NCI-H2107 treated with DMSO at 0.1 percent for 48 hours (cell line): ENCODE results near the gene PPP1R2C.

Experiments used
- DNase-seq: peaks from one replicate; lab custom pipeline; 2025; ENCODE audit not compliant: unreplicated experiment; lab: John Stamatoyannopoulos, UW

Gene PPP1R2C

GRCh38 chrX:42778096-42778495 lies at the start of gene PPP1R2C:
Gene PPP1R2C, minus strand, starts transcription at chrX:42778163. Its CDS starts 84 bp downstream, at chrX:42778079.
- no peak for DNase-seq

GRCh38 chrX:42825201-42825600 lies 47.2 kb upstream of the PPP1R2C start:
- no peak for DNase-seq

DNA sequence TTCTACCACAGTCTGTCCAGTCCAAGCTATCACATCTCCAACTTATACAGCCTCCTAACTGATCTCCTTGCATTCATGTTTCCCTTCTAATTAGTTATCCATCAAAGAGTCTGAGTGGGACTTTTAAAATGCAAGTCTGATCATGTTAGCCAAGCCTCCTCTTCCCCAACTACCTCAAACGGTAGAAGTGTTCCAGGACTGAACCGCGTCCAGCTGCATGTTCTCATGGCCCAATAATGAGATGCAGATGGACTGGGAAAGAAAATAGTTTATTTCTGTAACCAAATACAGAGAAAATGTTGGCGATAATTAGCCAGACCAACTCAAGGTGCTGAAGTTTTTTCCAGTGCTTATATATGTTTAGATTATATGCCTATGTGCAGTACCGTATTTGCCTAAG lies 46.6 kb upstream of the PPP1R2C start:
- no peak for DNase-seq

- no peak for DNase-seq
Measured at GRCh38 chrX:42823443-42823842, 45.5 kb upstream of the PPP1R2C start.

GRCh38 chrX:42821803-42822443 lies 44.0 kb upstream of the PPP1R2C start:
- DNase-seq, result no peak

- DNase-seq, result no peak
Measured at GRCh38 chrX:42818151-42818921, 40.4 kb upstream of the PPP1R2C start.

- DNase-seq, result no peak
Measured at GRCh38 chrX:42809569-42809968, 31.6 kb upstream of the PPP1R2C start.

GRCh38 chrX:42807393-42807792 lies 29.4 kb upstream of the PPP1R2C start:
- no peak for DNase-seq

- DNase-seq, result no peak
Measured at GRCh38 chrX:42804524-42804923, 26.6 kb upstream of the PPP1R2C start.

DNA sequence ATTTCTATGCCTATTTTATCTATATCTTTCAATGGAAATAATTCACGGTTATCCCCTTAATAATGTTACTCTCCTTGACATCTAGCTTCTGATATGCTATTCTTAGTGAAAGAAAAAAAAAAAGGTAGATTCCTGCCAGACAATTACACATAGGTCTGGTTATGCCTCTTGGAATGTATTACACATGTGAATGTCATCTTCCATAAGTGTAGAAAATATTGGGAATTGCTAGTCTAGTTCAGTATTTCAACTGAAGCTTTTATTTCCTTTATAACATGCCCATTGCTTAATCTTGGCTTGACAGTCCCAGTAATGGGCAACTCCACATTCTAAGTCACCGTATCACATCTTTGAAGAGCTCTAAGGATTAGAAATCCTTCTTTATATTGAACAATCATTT lies 25.4 kb upstream of the PPP1R2C start:
- DNase-seq, result no peak

DNA sequence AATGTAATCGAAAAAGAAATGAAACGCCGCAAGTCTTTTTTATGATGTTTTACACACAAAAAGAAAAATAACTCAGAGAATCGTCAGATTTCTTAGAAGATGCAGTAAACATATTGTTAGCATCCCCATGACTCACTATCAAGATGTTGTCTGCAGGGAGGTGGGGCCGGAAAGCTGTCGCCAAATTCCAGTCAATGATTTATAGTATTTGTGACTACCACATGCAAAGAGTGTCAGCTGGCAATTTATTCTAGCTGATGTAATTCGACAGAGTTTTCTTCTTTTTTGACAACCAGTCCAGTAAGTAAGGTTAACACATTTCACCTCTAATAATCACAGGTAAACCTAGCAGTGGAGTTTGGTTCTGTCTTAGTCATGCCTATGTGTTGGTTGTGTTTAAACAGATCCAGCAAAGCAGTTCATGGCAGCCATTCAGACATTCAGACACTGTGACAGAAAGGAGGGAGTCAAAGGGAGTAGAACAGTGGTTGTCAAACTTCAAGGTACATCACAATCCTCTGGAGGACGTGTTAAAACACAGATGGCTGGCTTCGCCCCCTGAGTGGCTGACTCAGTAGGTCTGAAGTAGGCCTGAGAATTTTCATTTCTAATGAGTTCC lies 19.8 kb upstream of the PPP1R2C start:
- no peak for DNase-seq

DNA sequence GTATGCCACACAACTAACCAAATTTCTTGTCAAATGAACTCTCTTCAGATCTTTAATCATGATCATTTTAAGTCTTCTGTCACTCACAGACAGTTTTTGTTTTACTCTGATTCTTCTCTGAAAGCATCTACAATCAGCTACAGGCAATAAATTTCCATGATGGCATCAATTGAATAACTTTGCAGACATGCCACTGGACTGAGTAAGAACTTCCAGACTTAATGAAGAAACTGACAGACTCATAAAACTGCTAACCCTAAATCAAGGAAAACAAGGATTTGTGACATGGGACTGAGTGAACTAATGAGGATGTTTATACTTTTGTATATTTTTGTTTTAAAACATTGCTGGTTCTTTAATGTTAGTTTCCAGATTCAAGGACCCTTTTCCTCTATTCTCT lies 5.5 kb upstream of the PPP1R2C start:
- no peak for DNase-seq

GRCh38 chrX:42776195-42776594 lies 1.8 kb downstream of the PPP1R2C start:
- no peak for DNase-seq

DNA sequence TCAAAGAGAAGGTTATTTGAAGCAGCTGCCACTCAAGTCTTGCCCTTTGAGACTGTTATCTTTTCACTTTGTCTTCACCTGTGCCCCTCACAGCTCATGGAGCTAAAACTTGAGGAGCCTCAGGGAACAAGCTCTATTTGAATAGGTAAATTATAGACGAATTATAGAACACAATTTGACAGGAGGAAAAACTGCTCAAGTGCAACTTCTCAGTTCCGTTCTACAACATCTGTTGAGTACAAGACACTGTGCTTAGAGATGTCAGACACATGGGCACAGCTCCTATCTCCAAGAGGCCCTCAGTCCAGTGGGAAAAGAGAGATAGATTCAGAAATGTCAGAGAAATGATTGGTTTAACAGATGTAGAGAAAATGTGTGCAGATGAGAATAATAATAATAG lies 5.1 kb downstream of the PPP1R2C start:
- no peak for DNase-seq

- no peak for DNase-seq
Measured at GRCh38 chrX:42771506-42772335, 6.2 kb downstream of the PPP1R2C start.

DNA sequence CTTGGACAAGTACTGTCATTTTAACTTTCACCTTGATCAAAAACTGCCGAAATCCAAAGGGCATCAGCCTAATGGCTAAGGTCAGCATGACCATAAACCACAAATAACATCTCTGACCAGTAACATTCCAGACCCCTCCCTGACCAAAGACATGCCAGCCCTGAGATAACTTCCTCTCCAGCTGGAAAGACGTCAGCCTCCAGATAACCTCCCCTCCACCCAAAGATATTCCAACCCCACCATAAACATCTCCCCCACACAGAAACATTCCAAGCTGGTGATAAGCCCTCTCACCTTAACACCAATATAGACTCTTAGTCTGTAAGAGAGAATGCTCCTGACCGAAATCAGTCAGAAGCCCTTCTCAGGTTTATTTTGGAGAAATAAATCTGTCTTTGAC lies 7.4 kb downstream of the PPP1R2C start:
- no peak for DNase-seq

DNA sequence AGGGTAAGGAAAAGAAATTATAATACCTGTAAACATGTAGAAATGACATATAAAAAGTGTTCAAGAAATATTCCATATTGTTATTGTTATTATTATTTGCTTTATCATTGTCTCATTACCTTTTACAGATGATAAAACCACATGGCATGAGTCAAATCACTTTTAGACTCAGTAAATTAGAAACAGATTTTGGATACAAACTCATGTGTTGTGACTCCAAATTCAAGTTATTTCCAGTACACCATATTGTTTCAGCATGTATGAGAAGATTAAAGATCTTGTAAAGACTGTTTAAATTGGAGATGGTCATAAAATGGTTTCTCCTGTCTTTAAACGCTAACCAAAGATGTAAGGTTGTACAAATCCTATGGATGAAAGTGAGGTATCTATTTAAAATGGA lies 18.1 kb downstream of the PPP1R2C start:
- no peak for DNase-seq

- no peak for DNase-seq
Measured at GRCh38 chrX:42755815-42756214, 22.1 kb downstream of the PPP1R2C start.

GRCh38 chrX:42754603-42755002 lies 23.4 kb downstream of the PPP1R2C start:
- DNase-seq, result no peak

DNA sequence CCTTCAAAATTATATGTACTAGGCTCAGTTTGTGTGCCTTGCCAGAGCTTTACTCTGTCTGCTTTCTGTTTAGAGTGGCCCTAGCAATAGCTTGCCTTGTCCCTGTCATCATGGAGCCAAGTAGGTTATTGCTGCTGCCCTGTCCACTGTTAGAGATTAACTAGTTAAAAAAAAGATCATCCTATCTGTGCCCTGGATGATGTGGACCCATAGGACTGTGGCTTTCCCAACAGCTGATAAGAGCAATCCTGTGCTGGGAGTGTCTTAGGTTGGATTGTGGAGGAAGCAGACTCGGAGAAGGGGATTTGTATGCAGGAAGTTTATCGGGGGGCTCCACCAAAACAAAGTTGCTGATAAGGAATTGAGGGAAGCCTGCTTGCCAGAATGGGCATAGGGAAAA lies 23.8 kb downstream of the PPP1R2C start:
- no peak for DNase-seq

DNA sequence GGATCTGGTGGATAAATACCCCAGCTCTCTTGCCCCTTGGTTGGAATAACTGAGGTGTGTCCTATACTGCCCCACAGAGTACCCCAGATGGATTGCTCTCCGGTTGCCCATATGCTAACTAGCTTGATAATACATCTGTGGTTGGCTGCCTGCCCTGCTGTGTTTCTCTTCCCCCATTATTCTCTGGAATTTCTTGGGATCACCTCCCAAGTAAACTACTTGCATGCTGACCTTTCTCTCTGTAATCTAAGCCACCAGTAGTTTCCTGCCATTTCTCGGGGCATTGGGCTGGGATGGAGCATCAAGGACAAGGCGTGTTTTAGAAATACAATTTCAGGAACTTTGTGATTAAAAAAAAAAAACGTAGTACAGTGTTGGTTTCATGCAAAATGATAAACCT lies 25.2 kb downstream of the PPP1R2C start:
- DNase-seq, result no peak
